ENCODE data around the gene TAS2R39. TPM values are rescaled to one million over a fixed set of nuclear protein-coding genes. Genes with fewer than 3 reads are reported as not detected.

Gene TAS2R39
- total RNA-seq, 2 experiments from 2014 or later = not detected

- DNase-seq (no peak), ATAC-seq (no peak)
- Mint-ChIP-seq H3K27ac (no peak overlapping the region), H3K36me3 (ENCODE audit: low read depth) (no peaks in the 10 kb centered on the region), H3K9me3 (no peaks in the 10 kb centered on the region), H3K27me3 (no peaks in the 10 kb centered on the region), H3K4me1 (ENCODE audit: low read depth) (no peaks in the 10 kb centered on the region), H3K4me3 (no peak overlapping the region)
- CTCF ChIA-PET = interaction anchor here (0.7 to 3.0 kb wide), 6 partner anchors 11 to 71 kb away, joined by 3 to 13 read pairs (median 3); no protein-coding TSS in a partner anchor
- intact Hi-C loops (cut with micrococcal nuclease) = no loop called here
- POLR2A ChIA-PET = no interaction called here
- TF ChIP-seq, protein P1, sequence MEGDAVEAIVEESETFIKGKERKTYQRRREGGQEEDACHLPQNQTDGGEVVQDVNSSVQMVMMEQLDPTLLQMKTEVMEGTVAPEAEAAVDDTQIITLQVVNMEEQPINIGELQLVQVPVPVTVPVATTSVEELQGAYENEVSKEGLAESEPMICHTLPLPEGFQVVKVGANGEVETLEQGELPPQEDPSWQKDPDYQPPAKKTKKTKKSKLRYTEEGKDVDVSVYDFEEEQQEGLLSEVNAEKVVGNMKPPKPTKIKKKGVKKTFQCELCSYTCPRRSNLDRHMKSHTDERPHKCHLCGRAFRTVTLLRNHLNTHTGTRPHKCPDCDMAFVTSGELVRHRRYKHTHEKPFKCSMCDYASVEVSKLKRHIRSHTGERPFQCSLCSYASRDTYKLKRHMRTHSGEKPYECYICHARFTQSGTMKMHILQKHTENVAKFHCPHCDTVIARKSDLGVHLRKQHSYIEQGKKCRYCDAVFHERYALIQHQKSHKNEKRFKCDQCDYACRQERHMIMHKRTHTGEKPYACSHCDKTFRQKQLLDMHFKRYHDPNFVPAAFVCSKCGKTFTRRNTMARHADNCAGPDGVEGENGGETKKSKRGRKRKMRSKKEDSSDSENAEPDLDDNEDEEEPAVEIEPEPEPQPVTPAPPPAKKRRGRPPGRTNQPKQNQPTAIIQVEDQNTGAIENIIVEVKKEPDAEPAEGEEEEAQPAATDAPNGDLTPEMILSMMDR (IDR thresholded peaks at IDR 0.05) = no peak
Measured at GRCh38 chr7:143229054-143229790, 46.0 kb downstream of the TAS2R39 start.

- Mint-ChIP-seq H3K9me3 (peaks cover 5% of the 10 kb centered on the region), H3K27ac (no peak overlapping the region), H3K4me3 (no peak overlapping the region), H3K36me3 (ENCODE audit: low read depth) (no peaks in the 10 kb centered on the region), H3K4me1 (ENCODE audit: low read depth) (no peaks in the 10 kb centered on the region), H3K27me3 (no peaks in the 10 kb centered on the region)
- TF ChIP-seq, protein P1 (IDR thresholded peaks at IDR 0.05) = no peak
- ATAC-seq = no peak
- DNase-seq = no peak
- ChIA-PET POLR2A (no interaction called here), CTCF (interaction anchor here (1.3 to 3.0 kb wide), 4 partner anchors 8 to 16 kb away, joined by 3 to 13 read pairs (median 6); no protein-coding TSS in a partner anchor)
- intact Hi-C loops (cut with micrococcal nuclease) = no loop called here
Measured at GRCh38 chr7:143230602-143231457, 47.6 kb downstream of the TAS2R39 start.

Other genes starting within 250 kb of the TAS2R39 start
- gene TRPV5, start 249.7 kb upstream of the TAS2R39 start, total RNA-seq = not detected
- gene LLCFC1, start 243.9 kb upstream of the TAS2R39 start, total RNA-seq = not detected
- under 1 TPM; 0.45 to 0.49 TPM for gene KEL, start 221.1 kb upstream of the TAS2R39 start, total RNA-seq
- gene OR9A2, start 156.3 kb upstream of the TAS2R39 start, total RNA-seq = not detected
- gene OR6V1, start 131.1 kb upstream of the TAS2R39 start, total RNA-seq = not detected
- gene PIP, start 51.3 kb upstream of the TAS2R39 start, total RNA-seq = not detected
- gene TAS2R40, start 38.6 kb downstream of the TAS2R39 start, total RNA-seq = not detected
- gene GSTK1, start 80.0 kb downstream of the TAS2R39 start, total RNA-seq = 100 to 1,000 TPM; 163 to 171 TPM
- gene TMEM139, start 101.5 kb downstream of the TAS2R39 start, total RNA-seq = 1 to 10 TPM; 1.6 to 2.0 TPM
- gene CASP2, start 104.9 kb downstream of the TAS2R39 start, total RNA-seq = 10 to 100 TPM; 79.6 to 80.9 TPM
- gene CLCN1, start 132.7 kb downstream of the TAS2R39 start, total RNA-seq = under 1 TPM in 1 of 2 experiments, not detected in 1; 0.09 TPM
- gene FAM131B, start 179.3 kb downstream of the TAS2R39 start, total RNA-seq = 1 to 10 TPM; 2.7 to 2.9 TPM
- gene ZYX, start 197.9 kb downstream of the TAS2R39 start, total RNA-seq = 100 to 1,000 TPM; 111 to 120 TPM
- 1 to 10 TPM; 2.4 to 2.8 TPM for gene EPHA1, start 225.4 kb downstream of the TAS2R39 start, total RNA-seq

Measured in activated CD8-positive, alpha-beta T cell treated with anti-CD3 and anti-CD28 coated beads for 36 hours (primary cell).